ENCODE data around the gene LRBA. TPM values are rescaled to one million over a fixed set of nuclear protein-coding genes. Genes with fewer than 3 reads are reported as not detected.

LRBA gene
- total and polyA plus RNA-seq, 9 of the 15 experiments (the other 6 are each of a cell fraction or from before 2014, with no cell fraction given): 24.2 to 88.7 (median 59.7) TPM

DNA sequence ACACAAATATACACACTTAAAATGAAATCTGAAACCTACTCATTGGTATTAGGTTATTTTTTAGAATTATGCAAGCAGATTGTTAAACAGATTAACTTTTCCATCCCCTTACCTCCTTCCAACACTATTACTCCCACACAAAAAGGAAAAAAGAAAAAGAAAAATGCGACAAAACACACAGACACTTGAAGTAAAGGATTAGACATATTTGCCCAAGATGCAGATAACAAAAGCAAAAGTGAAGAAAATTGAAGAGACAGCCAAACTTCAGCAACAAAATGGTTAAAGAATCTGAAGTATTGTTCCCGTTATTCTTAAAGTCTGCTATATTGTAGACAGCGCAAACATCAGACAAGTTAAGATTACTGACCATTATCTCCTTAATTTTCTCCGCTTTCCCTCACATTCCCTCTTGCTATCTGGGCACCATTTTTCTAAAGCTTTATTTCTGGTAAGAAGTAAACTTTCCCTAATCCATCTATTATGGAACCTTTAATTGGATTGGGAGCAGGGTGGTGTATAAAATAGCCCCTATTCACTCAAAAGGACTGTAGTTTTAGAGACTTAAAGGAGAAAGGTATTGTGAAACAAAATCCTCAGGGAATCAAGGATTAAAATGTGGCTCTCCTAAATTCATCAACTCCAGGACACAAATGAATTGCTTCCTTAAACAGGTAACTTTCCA is 467.8 kb downstream of the LRBA start:
- POLR2A ChIA-PET: no interaction called here
- 5% methylated on average over 4 of the region's 4 CpGs for WGBS (ENCODE audit: insufficient coverage, low coverage, missing lambda C conversion rate)
- intact Hi-C loops (cut with micrococcal nuclease) (no loop called here), in situ Hi-C loops (cut with MboI) (no loop called here)
- no peaks in the 10 kb centered on the region for H3K9me3 ChIP-seq (replicated peaks; ENCODE audit: control insufficient read depth, insufficient read depth, low read depth, low read length)
- DNase-seq (ENCODE audit: extremely low read depth in 1 of 4, low spot score in 3 of 4): no peak
- BruUV-seq (replicated peaks): no TSS peak
- H4K20me1 ChIP-seq (replicated peaks; ENCODE audit: control insufficient read depth, insufficient read depth, low read length): no peaks in the 10 kb centered on the region
- H3K4me1 ChIP-seq (replicated peaks in 1 of 2; ENCODE audit: control insufficient read depth in 2 of 2, insufficient read depth in 2 of 2, low read length in 2 of 2): peaks cover 0 to 37% of the 10 kb centered on the region in 2 experiments; a peak in 4 of 5 replicates
- ATAC-seq: peak; percentile 46
- H3K79me2 ChIP-seq (ENCODE audit: control insufficient read depth, insufficient read depth, low read length): no peaks in the 10 kb centered on the region
- H3K9me1 ChIP-seq (ENCODE audit: control insufficient read depth, insufficient read depth, low read length): no peaks in the 10 kb centered on the region
- H3K4me2 ChIP-seq (ENCODE audit: insufficient read depth, low read length): peak overlapping the region; percentile 48
- CTCF ChIA-PET (ENCODE audit: low intra/inter-chr PET ratio): no interaction called here
- peak overlapping the region in 1 of 2 experiments; percentile 53; a peak in 2 of 4 replicates for H3K9ac ChIP-seq (ENCODE audit: insufficient read depth in 1 of 2, low read depth in 2 of 2, low read length in 2 of 2)
- peak overlapping the region; percentile 30; the same call in 2 of the 3 replicates for H3K27ac ChIP-seq (ENCODE audit: extremely low read depth, low read depth, low read length)
- H2AFZ ChIP-seq (ENCODE audit: low read depth, low read length): peak overlapping the region; percentile 78
- no peaks in the 10 kb centered on the region for H3K36me3 ChIP-seq (ENCODE audit: control insufficient read depth, insufficient read depth, low read length)
- peak; percentile 42 for FAIRE-seq
- no peaks in the 10 kb centered on the region for H3K27me3 ChIP-seq (ENCODE audit: control insufficient read depth in 2 of 2, insufficient read depth in 2 of 2, low read length in 2 of 2)
- no peak overlapping the region for H3K4me3 ChIP-seq
- TF ChIP-seq ARID1B (IDR thresholded peaks at IDR 0.05) (peak; percentile 44; the same call in 1 of the 2 replicates), SMARCA5 (IDR thresholded peaks at IDR 0.05) (peak; percentile 45; the same call in 1 of the 2 replicates), RBM34 (IDR thresholded peaks at IDR 0.05; ENCODE audit: borderline replicate concordance, insufficient read depth, low read length) (no peak), DPF2 (IDR thresholded peaks at IDR 0.05) (peak; percentile 69), TCF15 (CRISPR knock-in tag; IDR thresholded peaks at IDR 0.05) (no peak), SOX6 (IDR thresholded peaks at IDR 0.05) (peak; percentile 37; the same call in 1 of the 2 replicates), CREB3 (tag; conservative IDR thresholded peaks at IDR 0.05; ENCODE audit: low read depth) (no peak), BRD9 (IDR thresholded peaks at IDR 0.05; ENCODE audit: low read depth, partially characterized antibody) (peak; percentile 34), BCL6 (CRISPR knock-in tag; IDR thresholded peaks at IDR 0.05) (no peak)
- TF ChIP-seq, protein P1, sequence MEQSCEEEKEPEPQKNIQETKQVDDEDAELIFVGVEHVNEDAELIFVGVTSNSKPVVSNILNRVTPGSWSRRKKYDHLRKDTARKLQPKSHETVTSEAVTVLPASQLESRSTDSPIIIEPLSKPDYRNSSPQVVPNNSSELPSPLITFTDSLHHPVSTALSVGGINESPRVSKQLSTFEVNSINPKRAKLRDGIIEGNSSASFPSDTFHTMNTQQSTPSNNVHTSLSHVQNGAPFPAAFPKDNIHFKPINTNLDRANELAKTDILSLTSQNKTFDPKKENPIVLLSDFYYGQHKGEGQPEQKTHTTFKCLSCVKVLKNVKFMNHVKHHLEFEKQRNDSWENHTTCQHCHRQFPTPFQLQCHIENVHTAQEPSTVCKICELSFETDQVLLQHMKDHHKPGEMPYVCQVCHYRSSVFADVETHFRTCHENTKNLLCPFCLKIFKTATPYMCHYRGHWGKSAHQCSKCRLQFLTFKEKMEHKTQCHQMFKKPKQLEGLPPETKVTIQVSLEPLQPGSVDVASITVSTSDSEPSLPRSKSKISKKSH (CRISPR knock-in tag; IDR thresholded peaks at IDR 0.05): no peak

All from K562 (cell line).